HepG2 (cell line): ENCODE data around the gene SYS1. TPM values are rescaled to one million over a fixed set of nuclear protein-coding genes. Genes with fewer than 3 reads are reported as not detected.

Experiments
- AKAP8 ChIP-seq: sonication (generic); formaldehyde crosslinking; IDR thresholded peaks from 2 replicates; pipeline ENCODE4 v1.5.1; 2020; ENCODE audit warnings: mild to moderate bottlenecking, missing genetic modification reagents
- CBFB ChIP-seq: sonication (generic); formaldehyde crosslinking; IDR thresholded peaks from 2 replicates; pipeline ENCODE4 v1.4.0; 2020; ENCODE audit warnings: missing genetic modification reagents
- EEA1 ChIP-seq: sonication (generic); formaldehyde crosslinking; IDR thresholded peaks from 2 replicates; pipeline ENCODE4 v1.5.1; 2020; ENCODE audit warnings: mild to moderate bottlenecking, missing genetic modification reagents, borderline replicate concordance
- FOXA1 ChIP-seq, 2 experiments: fragments of 450-650 bp in 1 of 2; sonication (generic) in 1 of 2; formaldehyde crosslinking in 1 of 2; IDR thresholded peaks; 2 replicates each; pipeline versions ENCODE4 v1.4.0 to v1.6.1; 2016 to 2020; ENCODE audit warnings: missing genetic modification reagents in 1 of 2
- GTF3A ChIP-seq: sonication (generic); formaldehyde crosslinking; conservative IDR thresholded peaks from 2 replicates; pipeline ENCODE4 v1.4.0; 2020; ENCODE audit warnings: mild to moderate bottlenecking, missing genetic modification reagents
- HCFC1 ChIP-seq: fragments of 150-350 bp; IDR thresholded peaks from 2 replicates; pipeline ENCODE4 v1.6.1; 2014; ENCODE audit warnings: low read depth, low read length
- HDAC6 ChIP-seq: fragments of 200-600 bp; sonication (generic); IDR thresholded peaks from 2 replicates; pipeline ENCODE4 v1.7.0; 2017; ENCODE audit warnings: mild to moderate bottlenecking, antibody characterized with exemption, low read length, low read depth
- KAT8 ChIP-seq: IDR thresholded peaks from 2 replicates; pipeline ENCODE4 v1.6.1; 2016; ENCODE audit warnings: missing genetic modification reagents, missing compliant biosample characterization
- KDM2A ChIP-seq: sonication (generic); formaldehyde crosslinking; IDR thresholded peaks from 2 replicates; pipeline ENCODE4 v1.4.0; 2020; ENCODE audit warnings: low read depth, missing genetic modification reagents, borderline replicate concordance
- KDM3A ChIP-seq: IDR thresholded peaks from 2 replicates; pipeline ENCODE4 v1.6.1; 2018; ENCODE audit warnings: low read depth, missing compliant biosample characterization
- NR2F2 ChIP-seq: IDR thresholded peaks from 2 replicates; pipeline ENCODE4 v1.6.1; 2012; ENCODE audit warnings: low read depth, inconsistent platforms, borderline replicate concordance
- PITX1 ChIP-seq: sonication (generic); formaldehyde crosslinking; IDR thresholded peaks from 2 replicates; pipeline ENCODE4 v1.5.1; 2020; ENCODE audit warnings: mild to moderate bottlenecking, missing genetic modification reagents
- RFX3 ChIP-seq: IDR thresholded peaks from 2 replicates; pipeline ENCODE4 v1.6.1; 2016; ENCODE audit warnings: missing biosample characterization, missing genetic modification reagents
- SATB2 ChIP-seq: sonication (generic); formaldehyde crosslinking; IDR thresholded peaks from 2 replicates; pipeline ENCODE4 v1.5.0; 2020; ENCODE audit warnings: missing genetic modification reagents
- SP1 ChIP-seq, 2 experiments: fragments of 450-650 bp in 1 of 2; sonication (generic) in 1 of 2; formaldehyde crosslinking in 1 of 2; IDR thresholded peaks; 2 replicates each; pipeline versions ENCODE4 v1.4.0 to v1.6.1; 2016 to 2020; ENCODE audit warnings: missing genetic modification reagents in 1 of 2
- SP140L ChIP-seq: sonication (generic); formaldehyde crosslinking; IDR thresholded peaks from 2 replicates; pipeline ENCODE4 v1.4.0; 2020; ENCODE audit warnings: missing genetic modification reagents, borderline replicate concordance
- SRF ChIP-seq: IDR thresholded peaks from 2 replicates; pipeline ENCODE4 v1.6.1; 2011; ENCODE audit warnings: mild to moderate bottlenecking, low read depth, low read length, moderate library complexity
- WIZ ChIP-seq: sonication (generic); formaldehyde crosslinking; IDR thresholded peaks from 2 replicates; pipeline ENCODE4 v1.5.1; 2020; ENCODE audit warnings: mild to moderate bottlenecking, missing genetic modification reagents
- ZBTB8A ChIP-seq: sonication (generic); formaldehyde crosslinking; IDR thresholded peaks from 2 replicates; pipeline ENCODE4 v1.4.0; 2020; ENCODE audit warnings: mild to moderate bottlenecking, low read depth, missing genetic modification reagents, borderline replicate concordance
- ZNF430 ChIP-seq: sonication (generic); formaldehyde crosslinking; IDR thresholded peaks from 2 replicates; pipeline ENCODE4 v1.9.0; 2021; ENCODE audit warnings: mild to moderate bottlenecking, missing genetic modification reagents
- ZNF468 ChIP-seq: sonication (generic); formaldehyde crosslinking; IDR thresholded peaks from 2 replicates; pipeline ENCODE4 v1.8.0; 2022; ENCODE audit warnings: mild to moderate bottlenecking, moderate library complexity, missing genetic modification reagents
- ZNF619 ChIP-seq: sonication (generic); formaldehyde crosslinking; IDR thresholded peaks from 2 replicates; pipeline ENCODE4 v1.4.0; 2020; ENCODE audit warnings: mild to moderate bottlenecking, missing genetic modification reagents
- ZSCAN12 ChIP-seq: sonication (generic); formaldehyde crosslinking; IDR thresholded peaks from 2 replicates; pipeline ENCODE4 v1.9.0; 2021; ENCODE audit warnings: mild to moderate bottlenecking, missing genetic modification reagents
- ZSCAN29 ChIP-seq: sonication (generic); formaldehyde crosslinking; conservative IDR thresholded peaks from 2 replicates; pipeline ENCODE4 v1.4.0; 2020; ENCODE audit warnings: mild to moderate bottlenecking, missing genetic modification reagents
- polyA plus RNA-seq, 8 experiments: library from polyadenylated mRNA; depleted of rRNA in 3 of 8; stranded (reverse) in 7 of 8; unstranded in 1 of 8; fragments of >200 nt; fragmentation: Illumina TruSeq in 4 of 8; extraction: Trizol in 4 of 8; gene quantifications; 2 replicates each; pipeline versions ENCODE4 v1.2.1 to v1.2.3, GENCODE V29; 2011 to 2016; ENCODE audit warnings: low read depth in 4 of 8, missing spikeins in 1 of 8, mixed read lengths in 1 of 8; ENCODE audit not compliant: insufficient read depth in 1 of 8
- total RNA-seq, 5 experiments: library from RNA; depleted of rRNA; stranded (reverse); fragments of >200 nt; fragmentation: Illumina TruSeq; extraction: Trizol; gene quantifications; 2 replicates each; pipeline ENCODE4 v1.2.3, GENCODE V29; 2016; ENCODE audit warnings: low read depth in 1 of 5
- TF ChIP-seq, protein P1 (sequence below): sonication (generic); formaldehyde crosslinking; IDR thresholded peaks from 2 replicates; pipeline ENCODE4 v1.5.0; 2020; ENCODE audit warnings: missing genetic modification reagents
- TF ChIP-seq, protein P2 (sequence below): sonication (generic); formaldehyde crosslinking; IDR thresholded peaks from 2 replicates; pipeline ENCODE4 v1.4.0; 2020; ENCODE audit warnings: missing genetic modification reagents, borderline replicate concordance
- TF ChIP-seq, protein P3 (sequence below): sonication (generic); IDR thresholded peaks from 2 replicates; pipeline ENCODE4 v1.6.1; 2016; ENCODE audit warnings: low read depth, borderline replicate concordance
- TF ChIP-seq, protein P4 (sequence below): sonication (generic); formaldehyde crosslinking; IDR thresholded peaks from 2 replicates; pipeline ENCODE4 v1.5.0; 2020; ENCODE audit warnings: mild to moderate bottlenecking, low read depth, missing genetic modification reagents, borderline replicate concordance

The SYS1 gene
- total and polyA plus RNA-seq, 2 of the 13 experiments (the other 11 are each of a cell fraction or from before 2014, with no cell fraction given), result 38.3 to 65.6 TPM

DNA sequence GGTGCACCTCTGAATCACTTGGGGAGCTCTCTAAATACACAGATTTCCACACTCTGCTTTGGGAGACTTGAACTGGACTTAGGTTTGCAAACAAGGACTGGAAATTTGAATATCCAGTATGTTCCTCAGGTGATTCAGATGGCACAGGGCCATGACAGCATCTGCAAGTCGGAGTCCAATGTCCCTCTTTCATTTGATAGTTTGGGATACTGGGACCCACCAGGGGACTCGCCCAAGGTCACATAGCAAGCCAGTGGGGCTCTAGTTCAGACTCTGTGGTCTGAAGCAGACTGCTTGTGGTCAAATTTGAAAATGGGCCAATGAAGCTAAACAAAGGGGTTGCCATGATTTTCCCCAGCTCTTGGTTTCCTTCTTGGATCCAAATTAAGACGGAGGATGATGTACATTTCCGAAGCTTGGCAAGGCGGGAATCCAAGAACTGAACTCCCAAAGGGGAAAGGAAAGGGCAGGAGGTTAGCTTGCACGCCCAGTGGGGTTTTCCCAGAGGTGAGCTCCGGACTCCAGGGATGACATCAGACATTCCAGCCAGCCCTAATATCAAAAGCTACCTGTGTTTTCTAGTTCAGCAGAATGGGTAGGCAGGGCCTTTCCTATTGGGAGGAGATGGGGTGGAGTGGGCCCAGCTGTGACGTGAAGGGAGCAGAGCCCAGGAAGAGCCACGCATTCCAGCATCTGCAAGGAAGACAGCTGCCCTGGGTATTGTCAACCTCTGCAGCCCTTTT is 3.4 kb upstream of the SYS1 start (continued):
- TF ChIP-seq ZNF430 (CRISPR knock-in tag), result peak; percentile 25; the same call in 1 of the 2 replicates
- TF ChIP-seq, protein P1, sequence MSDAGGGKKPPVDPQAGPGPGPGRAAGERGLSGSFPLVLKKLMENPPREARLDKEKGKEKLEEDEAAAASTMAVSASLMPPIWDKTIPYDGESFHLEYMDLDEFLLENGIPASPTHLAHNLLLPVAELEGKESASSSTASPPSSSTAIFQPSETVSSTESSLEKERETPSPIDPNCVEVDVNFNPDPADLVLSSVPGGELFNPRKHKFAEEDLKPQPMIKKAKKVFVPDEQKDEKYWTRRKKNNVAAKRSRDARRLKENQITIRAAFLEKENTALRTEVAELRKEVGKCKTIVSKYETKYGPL (CRISPR knock-in tag), result no peak
- TF ChIP-seq AKAP8 (CRISPR knock-in tag), result no peak
- TF ChIP-seq, protein P2, sequence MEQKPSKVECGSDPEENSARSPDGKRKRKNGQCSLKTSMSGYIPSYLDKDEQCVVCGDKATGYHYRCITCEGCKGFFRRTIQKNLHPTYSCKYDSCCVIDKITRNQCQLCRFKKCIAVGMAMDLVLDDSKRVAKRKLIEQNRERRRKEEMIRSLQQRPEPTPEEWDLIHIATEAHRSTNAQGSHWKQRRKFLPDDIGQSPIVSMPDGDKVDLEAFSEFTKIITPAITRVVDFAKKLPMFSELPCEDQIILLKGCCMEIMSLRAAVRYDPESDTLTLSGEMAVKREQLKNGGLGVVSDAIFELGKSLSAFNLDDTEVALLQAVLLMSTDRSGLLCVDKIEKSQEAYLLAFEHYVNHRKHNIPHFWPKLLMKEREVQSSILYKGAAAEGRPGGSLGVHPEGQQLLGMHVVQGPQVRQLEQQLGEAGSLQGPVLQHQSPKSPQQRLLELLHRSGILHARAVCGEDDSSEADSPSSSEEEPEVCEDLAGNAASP, result peak; percentile 47; the same call in 1 of the 2 replicates
- TF ChIP-seq SRF, result no peak
- 0 out of 2 replicates have a peak, but pooled peaks have one; percentile 9 for TF ChIP-seq KDM3A (CRISPR knock-in tag)
- no peak for TF ChIP-seq HCFC1
- TF ChIP-seq KAT8 (CRISPR knock-in tag), result no peak; the same call in 1 of the 2 replicates
- TF ChIP-seq CBFB (CRISPR knock-in tag), result no peak
- no peak for TF ChIP-seq KDM2A
- TF ChIP-seq ZSCAN12 (CRISPR knock-in tag), result no peak
- TF ChIP-seq EEA1, result no peak
- no peak for TF ChIP-seq ZNF468 (CRISPR knock-in tag)
- no peak for TF ChIP-seq ZBTB8A (CRISPR knock-in tag)
- TF ChIP-seq WIZ (CRISPR knock-in tag), result no peak
- TF ChIP-seq, protein P3, sequence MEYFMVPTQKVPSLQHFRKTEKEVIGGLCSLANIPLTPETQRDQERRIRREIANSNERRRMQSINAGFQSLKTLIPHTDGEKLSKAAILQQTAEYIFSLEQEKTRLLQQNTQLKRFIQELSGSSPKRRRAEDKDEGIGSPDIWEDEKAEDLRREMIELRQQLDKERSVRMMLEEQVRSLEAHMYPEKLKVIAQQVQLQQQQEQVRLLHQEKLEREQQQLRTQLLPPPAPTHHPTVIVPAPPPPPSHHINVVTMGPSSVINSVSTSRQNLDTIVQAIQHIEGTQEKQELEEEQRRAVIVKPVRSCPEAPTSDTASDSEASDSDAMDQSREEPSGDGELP, result peak; percentile 59; the same call in 1 of the 2 replicates
- TF ChIP-seq NR2F2, result peak; percentile 33; the same call in 1 of the 2 replicates
- TF ChIP-seq RFX3, result no peak
- no peak for TF ChIP-seq FOXA1 (IDR thresholded peaks at IDR 0.05)
- TF ChIP-seq FOXA1 (CRISPR knock-in tag; IDR thresholded peaks at IDR 0.05), result no peak
- no peak for TF ChIP-seq SP140L (CRISPR knock-in tag)
- TF ChIP-seq PITX1 (CRISPR knock-in tag), result no peak
- TF ChIP-seq SP1 (IDR thresholded peaks at IDR 0.05), result no peak
- TF ChIP-seq SP1 (CRISPR knock-in tag; IDR thresholded peaks at IDR 0.05), result 0 out of 2 replicates have a peak, but pooled peaks have one; percentile 12
- TF ChIP-seq ZSCAN29 (CRISPR knock-in tag), result no peak
- TF ChIP-seq SATB2 (CRISPR knock-in tag), result no peak
- TF ChIP-seq ZNF619 (CRISPR knock-in tag), result no peak
- no peak for TF ChIP-seq HDAC6
- TF ChIP-seq, protein P4, sequence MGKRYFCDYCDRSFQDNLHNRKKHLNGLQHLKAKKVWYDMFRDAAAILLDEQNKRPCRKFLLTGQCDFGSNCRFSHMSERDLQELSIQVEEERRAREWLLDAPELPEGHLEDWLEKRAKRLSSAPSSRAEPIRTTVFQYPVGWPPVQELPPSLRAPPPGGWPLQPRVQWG (CRISPR knock-in tag), result no peak
- TF ChIP-seq GTF3A (CRISPR knock-in tag), result no peak
